ENCODE results near the gene MCTP1. TPM values are rescaled to one million over a fixed set of nuclear protein-coding genes. Genes with fewer than 3 reads are reported as not detected.

The MCTP1 gene
- total and polyA plus RNA-seq, 10 of the 15 experiments (the other 5 are each of a cell fraction or from before 2014, with no cell fraction given), result 12.6 to 45.9 (median 18.8) TPM

GRCh38 chr5:94661086-94661485 lies 623.8 kb downstream of the MCTP1 start:
- ATAC-seq, result no peak
- RAD21 ChIA-PET (ENCODE audit: unreplicated experiment), result no interaction called here
- no peak for FAIRE-seq
- H3K79me2 ChIP-seq (ENCODE audit: control insufficient read depth, insufficient read depth, low read length), result no peaks in the 10 kb centered on the region
- no peak overlapping the region for H2AFZ ChIP-seq (ENCODE audit: control insufficient read depth, low read depth, low read length)
- H3K27me3 ChIP-seq (replicated peaks in 1 of 2; ENCODE audit: control insufficient read depth in 2 of 2, insufficient read depth in 2 of 2, low read length in 1 of 2), result no peaks in the 10 kb centered on the region
- CTCF ChIA-PET, result no interaction called here
- DNase-seq (ENCODE audit: low read depth, low spot score), result no peak
- H4K20me1 ChIP-seq (ENCODE audit: control insufficient read depth, insufficient read depth), result no peaks in the 10 kb centered on the region
- BruUV-seq (replicated peaks), result no TSS peak
- no peaks in the 10 kb centered on the region for H3K4me1 ChIP-seq (ENCODE audit: control insufficient read depth, insufficient read depth, low read length)
- H3K4me2 ChIP-seq (ENCODE audit: control insufficient read depth, insufficient read depth), result no peak overlapping the region
- no peak overlapping the region for H3K27ac ChIP-seq (ENCODE audit: control insufficient read depth, insufficient read depth)
- peaks cover 16% of the 10 kb centered on the region for H3K9me3 ChIP-seq (replicated peaks; ENCODE audit: control insufficient read depth, insufficient read depth, low read length)
- POLR2A ChIA-PET, result no interaction called here
- WGBS (ENCODE audit: insufficient coverage, insufficient replicate concordance, low lambda C conversion rate, missing lambda C conversion rate), result 94% methylated on average over 3 of the region's 3 CpGs
- H3K4me3 ChIP-seq, result no peak overlapping the region
- SMC1A ChIA-PET (ENCODE audit: uncharacterized antibody, unreplicated experiment), result interaction anchor here (0.6 kb wide), 1 partner anchor 13 kb away, joined by 5 read pairs; no protein-coding TSS in a partner anchor
- no peak overlapping the region for H3K9ac ChIP-seq (ENCODE audit: control insufficient read depth, insufficient read depth, low read length)
- intact Hi-C loops (cut with micrococcal nuclease; ENCODE audit: unreplicated experiment) (no loop called here), in situ Hi-C loops (cut with MboI) (no loop called here)
- peaks cover 0 to 8% of the 10 kb centered on the region in 2 experiments; a peak in 2 of 4 replicates for H3K36me3 ChIP-seq (ENCODE audit: control insufficient read depth in 2 of 2, insufficient read depth in 2 of 2, low read length in 1 of 2)
- TF ChIP-seq ZBTB11 (CRISPR knock-in tag; IDR thresholded peaks at IDR 0.05), result no peak
- no peak for TF ChIP-seq IRF4 (IDR thresholded peaks at IDR 0.05; ENCODE audit: low read depth, low read length)
- no peak for TF ChIP-seq FOS (IDR thresholded peaks at IDR 0.05; ENCODE audit: borderline replicate concordance, extremely low read depth, insufficient read length)
- no peak for TF ChIP-seq RCOR1 (conservative IDR thresholded peaks at IDR 0.05; ENCODE audit: low read depth, low read length)
- TF ChIP-seq NR2C2 (IDR thresholded peaks at IDR 0.05; ENCODE audit: borderline replicate concordance, control insufficient read depth, insufficient read length, low read depth), result no peak
- TF ChIP-seq TCF3 (IDR thresholded peaks at IDR 0.05; ENCODE audit: borderline replicate concordance, insufficient read depth, low read depth, low read length), result no peak
- TF ChIP-seq RFX5 (IDR thresholded peaks at IDR 0.05; ENCODE audit: low read depth, low read length), result no peak
- no peak for TF ChIP-seq BHLHE40 (IDR thresholded peaks at IDR 0.05; ENCODE audit: borderline replicate concordance in 1 of 2, low read depth in 2 of 2, low read length in 1 of 2)
- no peak for TF ChIP-seq HDGF (IDR thresholded peaks at IDR 0.05)
- TF ChIP-seq E2F4 (IDR thresholded peaks at IDR 0.05; ENCODE audit: low read depth, low read length), result no peak
- no peak for TF ChIP-seq WRNIP1 (IDR thresholded peaks at IDR 0.05; ENCODE audit: borderline replicate concordance, low read depth, low read length)
- TF ChIP-seq IKZF2 (IDR thresholded peaks at IDR 0.05), result no peak
- TF ChIP-seq ZBED1 (IDR thresholded peaks at IDR 0.05; ENCODE audit: borderline replicate concordance), result no peak
- TF ChIP-seq HCFC1 (IDR thresholded peaks at IDR 0.05; ENCODE audit: low read length), result no peak
- no peak for TF ChIP-seq SUZ12 (IDR thresholded peaks at IDR 0.05; ENCODE audit: unreplicated experiment)
- TF ChIP-seq TBL1XR1 (IDR thresholded peaks at IDR 0.05; ENCODE audit: low read depth, low read length), result no peak
- TF ChIP-seq POLR2AphosphoS5 (IDR thresholded peaks at IDR 0.05; ENCODE audit: low read length), result no peak

Measured in GM12878 (cell line).